Pulmonary artery endothelial cell (primary cell): ENCODE measurements around the gene NTSR2. TPM values are rescaled to one million over a fixed set of nuclear protein-coding genes. Genes with fewer than 3 reads are reported as not detected.

ENCODE experiments used
- DNase-seq: peaks from one replicate; pipeline ENCODE4 v3.0.0-alpha.2; 2011; ENCODE audit warnings: low read depth, low spot score
- total RNA-seq: library from RNA; depleted of rRNA; stranded (reverse); fragments of >200 nt; gene quantifications from 2 replicates; pipeline ENCODE4 v1.2.3, GENCODE V29; 2014

The NTSR2 gene
- not detected in 2 replicates for total RNA-seq

GRCh38 chr2:11669454-11670291, at the start of gene NTSR2:
TSS of gene NTSR2 (minus strand) at chr2:11670195. CDS start at chr2:11670129, 66 bp downstream.
- DNase-seq, result no peak

GRCh38 chr2:11719230-11719977, 49.4 kb upstream of the NTSR2 start:
- no peak for DNase-seq

GRCh38 chr2:11718606-11719005, 48.6 kb upstream of the NTSR2 start:
- DNase-seq, result no peak

GRCh38 chr2:11717623-11718022, 47.6 kb upstream of the NTSR2 start:
- no peak for DNase-seq

DNA sequence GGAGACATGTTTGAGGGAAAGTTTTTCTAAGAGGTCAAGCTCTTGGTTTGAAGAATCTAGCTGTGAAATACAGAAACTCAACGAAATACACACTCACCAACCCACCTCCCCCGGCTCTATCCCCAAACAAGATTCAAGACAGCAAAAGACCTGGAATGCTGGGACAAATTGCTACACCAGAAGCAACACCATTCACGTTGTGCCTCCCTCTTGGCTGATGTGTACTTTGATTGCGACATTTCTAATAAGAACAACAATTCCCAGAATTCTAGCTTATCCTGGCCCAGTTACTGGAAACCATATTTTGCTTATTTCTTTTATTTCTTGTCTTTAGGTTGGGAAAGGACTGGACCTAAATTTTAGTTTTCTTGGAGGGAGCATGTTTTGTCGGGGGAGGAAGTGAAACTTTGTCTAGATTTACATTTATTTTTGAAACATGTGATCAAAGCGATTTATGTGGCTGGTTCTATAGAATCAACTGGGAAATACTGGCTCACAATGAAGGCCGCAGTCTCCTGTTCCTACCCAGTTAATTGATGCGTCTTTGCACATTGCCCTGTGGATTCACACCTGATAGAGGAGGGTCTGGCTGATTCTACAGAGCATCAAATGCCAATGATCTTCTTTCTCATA, 46.8 kb upstream of the NTSR2 start:
- no peak for DNase-seq

GRCh38 chr2:11715987-11716652, 46.1 kb upstream of the NTSR2 start:
- DNase-seq, result no peak

DNA sequence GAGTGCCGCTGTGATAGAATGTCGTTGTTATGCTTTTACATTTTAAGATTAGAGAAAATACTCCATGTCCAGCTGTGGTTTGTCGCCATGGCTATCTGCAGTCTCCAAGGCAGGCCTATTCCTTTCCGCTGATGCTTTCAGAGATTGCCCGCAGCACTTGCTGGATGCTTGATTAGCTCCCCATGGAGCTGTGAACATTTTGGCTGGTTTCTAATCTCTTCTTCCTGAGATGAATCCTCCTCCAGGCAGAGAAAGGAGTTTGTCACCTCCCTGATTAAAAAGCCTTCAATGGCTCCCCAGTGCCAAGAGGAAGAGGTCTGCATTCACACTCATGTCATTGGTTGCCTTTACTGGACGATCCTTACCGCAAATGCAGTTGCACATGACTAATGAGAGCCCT, 43.8 kb upstream of the NTSR2 start:
- no peak for DNase-seq

DNA sequence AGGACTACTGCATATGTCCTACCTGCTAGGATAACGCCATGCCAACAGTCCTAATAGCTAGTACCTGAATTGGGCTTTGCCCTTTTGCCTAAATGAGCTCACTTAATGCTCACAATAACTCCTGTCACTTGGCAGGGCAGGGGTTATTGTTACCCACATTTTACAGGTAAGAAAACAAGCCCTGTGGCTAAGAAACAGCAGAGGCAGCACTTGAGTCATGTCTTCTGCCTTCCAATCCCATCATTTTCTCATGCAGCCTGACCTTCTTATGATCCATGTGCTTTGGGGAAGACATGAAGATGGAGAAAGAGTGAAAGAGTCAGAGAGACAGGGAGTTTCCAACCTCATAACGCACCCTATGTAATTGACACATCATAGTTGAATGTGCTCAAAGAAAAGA, 42.9 kb upstream of the NTSR2 start:
- no peak for DNase-seq

DNA sequence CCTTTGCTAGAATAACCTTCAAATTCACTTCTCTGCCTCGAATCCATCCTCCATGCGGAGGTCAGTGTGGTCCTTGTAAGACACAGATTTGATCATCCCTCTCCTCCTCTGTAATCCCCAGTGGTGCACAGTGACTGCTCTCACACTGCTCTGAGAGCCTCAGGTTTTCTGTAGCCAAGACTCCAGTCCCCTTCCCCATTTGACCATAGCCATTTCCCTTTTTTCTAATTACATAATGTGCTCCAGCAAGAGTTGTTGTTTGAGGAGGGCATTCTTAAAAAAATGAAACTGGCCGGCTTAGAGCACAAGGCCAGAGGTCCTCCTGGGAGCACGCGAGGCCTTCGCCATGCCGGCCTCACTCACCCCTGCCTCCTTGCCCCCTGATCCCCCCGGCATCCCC, 41.8 kb upstream of the NTSR2 start:
- DNase-seq, result no peak

GRCh38 chr2:11711354-11711716, 41.3 kb upstream of the NTSR2 start:
- DNase-seq, result no peak

GRCh38 chr2:11710632-11711353, 40.8 kb upstream of the NTSR2 start:
- DNase-seq, result no peak

DNA sequence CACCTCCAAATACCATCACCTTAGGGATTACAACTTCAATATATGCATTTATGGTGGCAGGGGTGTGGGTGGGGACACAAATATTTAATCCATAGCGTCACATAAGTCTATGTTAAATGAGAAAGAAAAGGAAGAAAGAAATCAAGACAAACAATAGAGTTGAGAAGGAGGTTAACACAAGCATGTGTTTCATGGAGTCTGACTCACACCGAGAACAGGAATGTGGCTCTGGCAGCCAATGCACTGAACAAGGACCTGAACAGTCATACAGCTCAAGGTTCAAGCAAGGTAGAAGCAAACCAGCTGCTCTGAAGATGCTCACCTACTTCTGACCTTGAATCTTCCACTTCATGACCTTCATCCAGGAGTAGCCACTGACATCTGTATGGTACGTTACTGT, 40.2 kb upstream of the NTSR2 start:
- peak; percentile 57 for DNase-seq

DNA sequence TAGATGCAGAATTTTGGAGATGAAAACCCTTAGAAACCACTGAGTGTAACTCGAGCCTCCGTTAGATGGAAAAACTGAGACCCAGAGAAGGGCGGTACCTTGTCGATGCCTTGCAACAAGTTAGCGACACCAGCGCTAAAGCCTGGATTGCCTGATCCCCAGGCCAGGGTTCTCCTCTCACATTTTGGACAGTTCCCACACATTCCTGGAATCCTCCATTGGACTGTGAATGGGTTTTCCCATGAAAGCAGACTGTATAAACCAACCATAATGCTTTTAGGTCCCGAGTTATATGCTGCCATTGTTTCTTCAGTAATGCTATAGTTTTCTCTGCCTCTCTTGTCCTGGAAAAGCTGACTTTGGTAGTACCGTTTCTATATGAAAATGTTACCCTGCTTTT, 39.3 kb upstream of the NTSR2 start:
- DNase-seq, result no peak

- no peak for DNase-seq
Measured at GRCh38 chr2:11708106-11708505, 38.1 kb upstream of the NTSR2 start.

DNA sequence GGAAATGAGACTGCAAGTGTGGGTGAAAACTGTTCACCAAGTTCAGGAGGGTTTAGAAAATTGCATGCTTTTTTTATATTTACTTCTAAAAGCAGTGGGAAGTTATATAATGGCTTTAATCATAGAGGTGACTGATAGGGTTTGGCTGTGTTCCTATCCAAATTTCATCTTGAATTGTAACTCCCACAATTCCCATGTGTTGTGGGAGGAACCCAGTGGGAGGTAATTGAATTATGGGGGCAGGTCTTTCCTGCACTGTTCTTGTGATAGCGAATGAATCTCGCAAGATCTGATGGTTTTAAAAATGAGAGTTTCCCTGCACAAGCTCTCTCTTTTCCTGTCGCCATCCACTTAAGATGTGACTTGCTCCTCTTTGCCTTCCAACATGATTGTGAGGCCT, 35.7 kb upstream of the NTSR2 start:
- DNase-seq, result no peak

- DNase-seq, result no peak
Measured at GRCh38 chr2:11705063-11705462, 35.1 kb upstream of the NTSR2 start.

DNA sequence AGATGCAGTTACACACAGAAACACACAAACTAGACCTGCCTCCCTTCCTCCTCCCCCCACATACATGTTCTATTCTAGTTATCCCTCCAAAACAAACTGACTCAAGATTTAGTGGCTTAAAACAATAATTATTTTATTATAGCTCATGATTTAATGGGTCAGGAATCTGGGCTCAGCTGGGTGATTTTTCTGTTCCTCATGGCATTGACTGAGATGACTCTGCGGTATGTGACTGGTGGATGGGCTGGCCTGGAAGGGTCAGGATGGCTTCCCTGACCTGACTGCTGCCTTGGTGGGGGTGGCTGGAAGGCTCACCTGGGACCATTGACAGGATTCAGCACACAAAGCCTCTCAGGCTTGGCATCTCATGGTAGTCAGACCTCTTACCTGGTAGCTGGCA, 33.7 kb upstream of the NTSR2 start:
- no peak for DNase-seq

- DNase-seq, result no peak
Measured at GRCh38 chr2:11702946-11703345, 33.0 kb upstream of the NTSR2 start.

GRCh38 chr2:11701751-11702301, 31.8 kb upstream of the NTSR2 start:
- DNase-seq, result no peak

- no peak for DNase-seq
Measured at GRCh38 chr2:11701206-11701605, 31.2 kb upstream of the NTSR2 start.
